ENCODE measurements around the gene FAM163B. TPM values are rescaled to one million over a fixed set of nuclear protein-coding genes. Genes with fewer than 3 reads are reported as not detected.
A peak's percentile ranks its signal among the peaks of the same experiment; 100 is the strongest.

The FAM163B gene
- total and polyA plus RNA-seq, 7 experiments from 2014 or later = not detected

- H3K36me3 Mint-ChIP-seq = no peaks in the 10 kb centered on the region
- ChIA-PET CTCF (interaction anchor here (0.9 kb wide), 1 partner anchor 9 kb away, joined by 3 read pairs; no protein-coding TSS in a partner anchor), POLR2A (no interaction called here)
- H3K27ac Mint-ChIP-seq = peak overlapping the region in 1 of 9 donors; percentile 14
- H3K27ac ChIP-seq (ENCODE audit: low read depth, low read length) = no peak overlapping the region
- H3K4me1 Mint-ChIP-seq = peaks cover 0 to 13% (median 8%) of the 10 kb centered on the region in 7 donors
- no peak overlapping the region for H3K4me3 ChIP-seq (ENCODE audit: low read length)
- no peaks in the 10 kb centered on the region for H3K9me3 ChIP-seq (ENCODE audit: control insufficient read depth in 2 of 3, low read length in 3 of 3)
- H3K9me3 Mint-ChIP-seq = no peaks in the 10 kb centered on the region
- H3K4me1 ChIP-seq (ENCODE audit: control insufficient read depth in 2 of 2, insufficient read depth in 2 of 2, low read length in 2 of 2) = no peaks in the 10 kb centered on the region
- H3K27me3 Mint-ChIP-seq = peaks cover 0 to 2% (median 0%) of the 10 kb centered on the region in 5 donors
- no peaks in the 10 kb centered on the region for H3K36me3 ChIP-seq (ENCODE audit: control insufficient read depth in 2 of 3, insufficient read depth in 3 of 3, low read length in 3 of 3)
- no peak overlapping the region for H3K4me3 Mint-ChIP-seq
- no peaks in the 10 kb centered on the region for H3K27me3 ChIP-seq (ENCODE audit: control insufficient read depth in 2 of 2, insufficient read depth in 2 of 2, low read length in 2 of 2)
- DNase-seq (no peak), ATAC-seq (no peak)
- intact Hi-C loops (cut with micrococcal nuclease) = no loop called here
Observed at GRCh38 chr9:133643978-133644760, 35.0 kb upstream of the FAM163B start.

- Histone ChIP-seq H3K9me3 (ENCODE audit: control insufficient read depth in 2 of 3, low read length in 3 of 3) (no peaks in the 10 kb centered on the region), H3K4me3 (ENCODE audit: low read length) (no peak overlapping the region), H3K4me1 (ENCODE audit: control insufficient read depth in 2 of 2, insufficient read depth in 2 of 2, low read length in 2 of 2) (no peaks in the 10 kb centered on the region), H3K27ac (ENCODE audit: low read depth, low read length) (no peak overlapping the region), H3K36me3 (ENCODE audit: control insufficient read depth in 2 of 3, insufficient read depth in 3 of 3, low read length in 3 of 3) (no peaks in the 10 kb centered on the region), H3K27me3 (ENCODE audit: control insufficient read depth in 2 of 2, insufficient read depth in 2 of 2, low read length in 2 of 2) (no peaks in the 10 kb centered on the region)
- peaks cover 0 to 2% (median 0%) of the 10 kb centered on the region in 5 donors for H3K27me3 Mint-ChIP-seq
- intact Hi-C loops (cut with micrococcal nuclease) = no loop called here
- CTCF ChIA-PET = no interaction called here
- DNase-seq = no peak
- H3K36me3 Mint-ChIP-seq = no peaks in the 10 kb centered on the region
- ATAC-seq = no peak
- POLR2A ChIA-PET = no interaction called here
- peaks cover 0 to 13% (median 8%) of the 10 kb centered on the region in 7 donors for H3K4me1 Mint-ChIP-seq
- H3K4me3 Mint-ChIP-seq = no peak overlapping the region
- no peak overlapping the region for H3K27ac Mint-ChIP-seq
- no peaks in the 10 kb centered on the region for H3K9me3 Mint-ChIP-seq
Observed at GRCh38 chr9:133643362-133643755, 34.2 kb upstream of the FAM163B start.

- Mint-ChIP-seq H3K9me3 (no peaks in the 10 kb centered on the region), H3K36me3 (no peaks in the 10 kb centered on the region), H3K4me3 (no peak overlapping the region), H3K27me3 (peaks cover 0 to 2% (median 0%) of the 10 kb centered on the region in 5 donors), H3K27ac (no peak overlapping the region), H3K4me1 (peaks cover 0 to 13% (median 8%) of the 10 kb centered on the region in 7 donors)
- DNase-seq = no peak
- Histone ChIP-seq H3K9me3 (ENCODE audit: control insufficient read depth in 2 of 3, low read length in 3 of 3) (no peaks in the 10 kb centered on the region), H3K4me1 (ENCODE audit: control insufficient read depth in 2 of 2, insufficient read depth in 2 of 2, low read length in 2 of 2) (no peaks in the 10 kb centered on the region), H3K36me3 (ENCODE audit: control insufficient read depth in 2 of 3, insufficient read depth in 3 of 3, low read length in 3 of 3) (no peaks in the 10 kb centered on the region), H3K27ac (ENCODE audit: low read depth, low read length) (no peak overlapping the region), H3K4me3 (ENCODE audit: low read length) (no peak overlapping the region), H3K27me3 (ENCODE audit: control insufficient read depth in 2 of 2, insufficient read depth in 2 of 2, low read length in 2 of 2) (no peaks in the 10 kb centered on the region)
- intact Hi-C loops (cut with micrococcal nuclease) = no loop called here
- ChIA-PET CTCF (interaction anchor here (1.1 kb wide), 1 partner anchor 10 kb away, joined by 3 read pairs; no protein-coding TSS in a partner anchor), POLR2A (no interaction called here)
- no peak for ATAC-seq
Observed at GRCh38 chr9:133642708-133643361, 33.6 kb upstream of the FAM163B start.

GRCh38 chr9:133641861-133642595 lies 32.8 kb upstream of the FAM163B start:
- no peaks in the 10 kb centered on the region for H3K4me1 ChIP-seq (ENCODE audit: control insufficient read depth in 2 of 2, insufficient read depth in 2 of 2, low read length in 2 of 2)
- ChIA-PET CTCF (interaction anchor here (1.1 kb wide), 1 partner anchor 9 kb away, joined by 3 read pairs; no protein-coding TSS in a partner anchor), POLR2A (no interaction called here)
- DNase-seq = no peak
- H3K27ac ChIP-seq (ENCODE audit: low read depth, low read length) = no peak overlapping the region
- no peak overlapping the region for H3K4me3 ChIP-seq (ENCODE audit: low read length)
- no peak overlapping the region for H3K27ac Mint-ChIP-seq
- intact Hi-C loops (cut with micrococcal nuclease) = no loop called here
- no peak overlapping the region for H3K4me3 Mint-ChIP-seq
- no peaks in the 10 kb centered on the region for H3K36me3 Mint-ChIP-seq
- H3K9me3 ChIP-seq (ENCODE audit: control insufficient read depth in 2 of 3, low read length in 3 of 3) = no peaks in the 10 kb centered on the region
- no peaks in the 10 kb centered on the region for H3K27me3 ChIP-seq (ENCODE audit: control insufficient read depth in 2 of 2, insufficient read depth in 2 of 2, low read length in 2 of 2)
- peaks cover 0 to 8% (median 2%) of the 10 kb centered on the region in 7 donors for H3K4me1 Mint-ChIP-seq
- no peak for ATAC-seq
- no peaks in the 10 kb centered on the region for H3K9me3 Mint-ChIP-seq
- H3K27me3 Mint-ChIP-seq = peaks cover 0 to 2% (median 0%) of the 10 kb centered on the region in 5 donors
- no peaks in the 10 kb centered on the region for H3K36me3 ChIP-seq (ENCODE audit: control insufficient read depth in 2 of 3, insufficient read depth in 3 of 3, low read length in 3 of 3)

- H3K9me3 ChIP-seq (ENCODE audit: control insufficient read depth in 2 of 3, low read length in 3 of 3) = no peaks in the 10 kb centered on the region
- intact Hi-C loops (cut with micrococcal nuclease) = no loop called here
- no peak overlapping the region for H3K27ac ChIP-seq (ENCODE audit: low read depth, low read length)
- H3K4me1 ChIP-seq (ENCODE audit: control insufficient read depth in 2 of 2, insufficient read depth in 2 of 2, low read length in 2 of 2) = no peaks in the 10 kb centered on the region
- Mint-ChIP-seq H3K27ac (no peak overlapping the region), H3K36me3 (no peaks in the 10 kb centered on the region), H3K4me3 (no peak overlapping the region), H3K4me1 (peaks cover 0 to 8% (median 0%) of the 10 kb centered on the region in 7 donors), H3K9me3 (no peaks in the 10 kb centered on the region), H3K27me3 (peaks cover 0 to 2% (median 0%) of the 10 kb centered on the region in 5 donors)
- DNase-seq = no peak
- no peaks in the 10 kb centered on the region for H3K36me3 ChIP-seq (ENCODE audit: control insufficient read depth in 2 of 3, insufficient read depth in 3 of 3, low read length in 3 of 3)
- POLR2A ChIA-PET = no interaction called here
- ATAC-seq = no peak
- H3K4me3 ChIP-seq (ENCODE audit: low read length) = no peak overlapping the region
- no peaks in the 10 kb centered on the region for H3K27me3 ChIP-seq (ENCODE audit: control insufficient read depth in 2 of 2, insufficient read depth in 2 of 2, low read length in 2 of 2)
- CTCF ChIA-PET = no interaction called here
Observed at GRCh38 chr9:133641396-133641655, 32.1 kb upstream of the FAM163B start.

GRCh38 chr9:133640580-133641395 lies 31.6 kb upstream of the FAM163B start:
- ATAC-seq (no peak), DNase-seq (no peak)
- H3K27me3 Mint-ChIP-seq = no peaks in the 10 kb centered on the region
- Histone ChIP-seq H3K9me3 (ENCODE audit: control insufficient read depth in 2 of 3, low read length in 3 of 3) (no peaks in the 10 kb centered on the region), H3K36me3 (ENCODE audit: control insufficient read depth in 2 of 3, insufficient read depth in 3 of 3, low read length in 3 of 3) (no peaks in the 10 kb centered on the region), H3K4me1 (ENCODE audit: control insufficient read depth in 2 of 2, insufficient read depth in 2 of 2, low read length in 2 of 2) (no peaks in the 10 kb centered on the region), H3K27me3 (ENCODE audit: control insufficient read depth in 2 of 2, insufficient read depth in 2 of 2, low read length in 2 of 2) (no peaks in the 10 kb centered on the region), H3K27ac (ENCODE audit: low read depth, low read length) (no peak overlapping the region), H3K4me3 (ENCODE audit: low read length) (no peak overlapping the region)
- CTCF ChIA-PET = interaction anchor here (0.6 kb wide), 1 partner anchor 449 kb away, joined by 3 read pairs; no protein-coding TSS in a partner anchor
- POLR2A ChIA-PET = no interaction called here
- peaks cover 0 to 8% (median 0%) of the 10 kb centered on the region in 7 donors for H3K4me1 Mint-ChIP-seq
- no peaks in the 10 kb centered on the region for H3K9me3 Mint-ChIP-seq
- no peaks in the 10 kb centered on the region for H3K36me3 Mint-ChIP-seq
- intact Hi-C loops (cut with micrococcal nuclease) = no loop called here
- no peak overlapping the region for H3K4me3 Mint-ChIP-seq
- peak overlapping the region in 1 of 9 donors; percentile 51 for H3K27ac Mint-ChIP-seq
